ENCODE measurements around the gene PALD1. TPM values are rescaled to one million over a fixed set of nuclear protein-coding genes. Genes with fewer than 3 reads are reported as not detected.
A peak's percentile ranks its signal among the peaks of the same experiment; 100 is the strongest.

The PALD1 gene
- total and polyA plus RNA-seq, 2 experiments from 2014 or later, result 11.9 to 58.2 TPM

DNA sequence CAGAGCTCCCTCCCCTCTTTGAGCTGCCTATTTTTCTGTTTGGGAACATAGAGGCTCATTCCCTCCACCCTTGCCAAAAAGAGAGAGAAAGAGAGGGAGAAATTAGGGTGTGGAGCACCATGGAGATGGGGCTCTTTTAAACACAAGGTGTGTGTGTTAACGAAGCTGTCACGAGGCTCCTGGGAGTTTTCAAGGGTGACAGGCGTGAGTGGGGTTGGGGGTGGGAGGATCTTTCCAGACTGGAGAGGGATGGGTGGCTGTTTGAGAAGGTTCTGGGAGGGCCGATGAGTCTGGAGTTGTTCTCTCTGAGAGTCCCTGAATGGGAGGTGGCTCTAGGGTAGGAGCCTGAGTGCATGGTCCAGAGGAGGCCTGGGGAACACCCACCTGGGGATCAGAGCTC is 45.0 kb downstream of the PALD1 start (continued):
- TF ChIP-seq STAT1 (IDR thresholded peaks at IDR 0.05; ENCODE audit: unreplicated experiment) (no peak), JUNB (IDR thresholded peaks at IDR 0.05; ENCODE audit: unreplicated experiment) (no peak), NANOG (IDR thresholded peaks at IDR 0.05; ENCODE audit: borderline replicate concordance) (no peak)

DNA sequence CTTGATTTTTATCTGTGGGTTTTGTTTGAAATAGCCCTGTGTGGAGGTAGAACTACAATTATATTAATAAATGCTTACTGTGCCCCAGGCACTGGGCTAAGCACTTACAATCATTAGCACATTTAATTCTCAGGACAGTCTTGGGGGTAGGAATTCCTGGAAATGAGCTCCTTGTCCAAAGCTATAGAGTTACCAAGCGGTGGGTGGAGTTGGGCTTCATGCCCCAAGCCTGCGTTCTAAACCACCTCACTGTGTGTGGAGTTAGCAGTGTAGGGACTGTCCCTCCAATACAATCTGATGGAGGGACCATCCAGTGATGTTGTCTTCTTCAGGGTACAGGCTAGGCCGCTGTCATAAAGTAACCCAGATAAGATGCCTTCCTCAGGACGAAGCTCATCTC is 49.7 kb downstream of the PALD1 start:
- Mint-ChIP-seq H3K4me1 (peaks cover 5% of the 10 kb centered on the region), H3K36me3 (ENCODE audit: low read depth) (peaks cover 6% of the 10 kb centered on the region; the same call in 1 of the 3 replicates), H3K27ac (no peak overlapping the region), H3K27me3 (ENCODE audit: insufficient read depth, low read depth, poor library complexity) (peaks cover 14% of the 10 kb centered on the region), H3K4me3 (0 out of 3 replicates have a peak overlapping the region, but pooled peaks have one; percentile 11), H3K9me3 (no peaks in the 10 kb centered on the region)
- Histone ChIP-seq H4K20me1 (replicated peaks; ENCODE audit: insufficient read depth) (0 out of 2 replicates have a peak, but pooled peaks cover 3% of the 10 kb centered on the region), H2AFZ (no peak overlapping the region), H3K4me1 (ENCODE audit: insufficient read depth) (no peaks in the 10 kb centered on the region), H3K79me2 (replicated peaks; ENCODE audit: insufficient read depth) (no peaks in the 10 kb centered on the region), H3K4me3 (no peak overlapping the region), H3K27ac (ENCODE audit: low read depth) (no peak overlapping the region), H3K27me3 (ENCODE audit: insufficient read depth) (no peaks in the 10 kb centered on the region), H3K36me3 (ENCODE audit: insufficient read depth) (no peaks in the 10 kb centered on the region), H3F3A (replicated peaks; ENCODE audit: low read depth) (no peaks in the 10 kb centered on the region), H3K9me2 (ENCODE audit: insufficient read depth) (no peaks in the 10 kb centered on the region), H3K4me2 (no peak overlapping the region)
- no peak for ATAC-seq
- DNase-seq (ENCODE audit: low spot score), result no peak
- TF ChIP-seq ZNF331 (CRISPR knock-in tag; IDR thresholded peaks at IDR 0.05; ENCODE audit: low read depth) (no peak), ZNF114 (CRISPR knock-in tag; IDR thresholded peaks at IDR 0.05) (no peak), NANOG (IDR thresholded peaks at IDR 0.05; ENCODE audit: borderline replicate concordance) (no peak), CREB1 (CRISPR knock-in tag; IDR thresholded peaks at IDR 0.05; ENCODE audit: low read depth) (no peak), EZH2phosphoT487 (IDR thresholded peaks at IDR 0.05; ENCODE audit: unreplicated experiment) (no peak), STAT1 (IDR thresholded peaks at IDR 0.05; ENCODE audit: unreplicated experiment) (no peak), JUNB (IDR thresholded peaks at IDR 0.05; ENCODE audit: unreplicated experiment) (no peak), POLR2AphosphoS5 (IDR thresholded peaks at IDR 0.05; ENCODE audit: low read depth) (no peak), EZH2 (IDR thresholded peaks at IDR 0.05; ENCODE audit: low read depth, unreplicated experiment) (no peak)
- TF ChIP-seq, protein P1, sequence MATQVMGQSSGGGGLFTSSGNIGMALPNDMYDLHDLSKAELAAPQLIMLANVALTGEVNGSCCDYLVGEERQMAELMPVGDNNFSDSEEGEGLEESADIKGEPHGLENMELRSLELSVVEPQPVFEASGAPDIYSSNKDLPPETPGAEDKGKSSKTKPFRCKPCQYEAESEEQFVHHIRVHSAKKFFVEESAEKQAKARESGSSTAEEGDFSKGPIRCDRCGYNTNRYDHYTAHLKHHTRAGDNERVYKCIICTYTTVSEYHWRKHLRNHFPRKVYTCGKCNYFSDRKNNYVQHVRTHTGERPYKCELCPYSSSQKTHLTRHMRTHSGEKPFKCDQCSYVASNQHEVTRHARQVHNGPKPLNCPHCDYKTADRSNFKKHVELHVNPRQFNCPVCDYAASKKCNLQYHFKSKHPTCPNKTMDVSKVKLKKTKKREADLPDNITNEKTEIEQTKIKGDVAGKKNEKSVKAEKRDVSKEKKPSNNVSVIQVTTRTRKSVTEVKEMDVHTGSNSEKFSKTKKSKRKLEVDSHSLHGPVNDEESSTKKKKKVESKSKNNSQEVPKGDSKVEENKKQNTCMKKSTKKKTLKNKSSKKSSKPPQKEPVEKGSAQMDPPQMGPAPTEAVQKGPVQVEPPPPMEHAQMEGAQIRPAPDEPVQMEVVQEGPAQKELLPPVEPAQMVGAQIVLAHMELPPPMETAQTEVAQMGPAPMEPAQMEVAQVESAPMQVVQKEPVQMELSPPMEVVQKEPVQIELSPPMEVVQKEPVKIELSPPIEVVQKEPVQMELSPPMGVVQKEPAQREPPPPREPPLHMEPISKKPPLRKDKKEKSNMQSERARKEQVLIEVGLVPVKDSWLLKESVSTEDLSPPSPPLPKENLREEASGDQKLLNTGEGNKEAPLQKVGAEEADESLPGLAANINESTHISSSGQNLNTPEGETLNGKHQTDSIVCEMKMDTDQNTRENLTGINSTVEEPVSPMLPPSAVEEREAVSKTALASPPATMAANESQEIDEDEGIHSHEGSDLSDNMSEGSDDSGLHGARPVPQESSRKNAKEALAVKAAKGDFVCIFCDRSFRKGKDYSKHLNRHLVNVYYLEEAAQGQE (IDR thresholded peaks at IDR 0.05; ENCODE audit: unreplicated experiment), result no peak
- TF ChIP-seq, protein P2, sequence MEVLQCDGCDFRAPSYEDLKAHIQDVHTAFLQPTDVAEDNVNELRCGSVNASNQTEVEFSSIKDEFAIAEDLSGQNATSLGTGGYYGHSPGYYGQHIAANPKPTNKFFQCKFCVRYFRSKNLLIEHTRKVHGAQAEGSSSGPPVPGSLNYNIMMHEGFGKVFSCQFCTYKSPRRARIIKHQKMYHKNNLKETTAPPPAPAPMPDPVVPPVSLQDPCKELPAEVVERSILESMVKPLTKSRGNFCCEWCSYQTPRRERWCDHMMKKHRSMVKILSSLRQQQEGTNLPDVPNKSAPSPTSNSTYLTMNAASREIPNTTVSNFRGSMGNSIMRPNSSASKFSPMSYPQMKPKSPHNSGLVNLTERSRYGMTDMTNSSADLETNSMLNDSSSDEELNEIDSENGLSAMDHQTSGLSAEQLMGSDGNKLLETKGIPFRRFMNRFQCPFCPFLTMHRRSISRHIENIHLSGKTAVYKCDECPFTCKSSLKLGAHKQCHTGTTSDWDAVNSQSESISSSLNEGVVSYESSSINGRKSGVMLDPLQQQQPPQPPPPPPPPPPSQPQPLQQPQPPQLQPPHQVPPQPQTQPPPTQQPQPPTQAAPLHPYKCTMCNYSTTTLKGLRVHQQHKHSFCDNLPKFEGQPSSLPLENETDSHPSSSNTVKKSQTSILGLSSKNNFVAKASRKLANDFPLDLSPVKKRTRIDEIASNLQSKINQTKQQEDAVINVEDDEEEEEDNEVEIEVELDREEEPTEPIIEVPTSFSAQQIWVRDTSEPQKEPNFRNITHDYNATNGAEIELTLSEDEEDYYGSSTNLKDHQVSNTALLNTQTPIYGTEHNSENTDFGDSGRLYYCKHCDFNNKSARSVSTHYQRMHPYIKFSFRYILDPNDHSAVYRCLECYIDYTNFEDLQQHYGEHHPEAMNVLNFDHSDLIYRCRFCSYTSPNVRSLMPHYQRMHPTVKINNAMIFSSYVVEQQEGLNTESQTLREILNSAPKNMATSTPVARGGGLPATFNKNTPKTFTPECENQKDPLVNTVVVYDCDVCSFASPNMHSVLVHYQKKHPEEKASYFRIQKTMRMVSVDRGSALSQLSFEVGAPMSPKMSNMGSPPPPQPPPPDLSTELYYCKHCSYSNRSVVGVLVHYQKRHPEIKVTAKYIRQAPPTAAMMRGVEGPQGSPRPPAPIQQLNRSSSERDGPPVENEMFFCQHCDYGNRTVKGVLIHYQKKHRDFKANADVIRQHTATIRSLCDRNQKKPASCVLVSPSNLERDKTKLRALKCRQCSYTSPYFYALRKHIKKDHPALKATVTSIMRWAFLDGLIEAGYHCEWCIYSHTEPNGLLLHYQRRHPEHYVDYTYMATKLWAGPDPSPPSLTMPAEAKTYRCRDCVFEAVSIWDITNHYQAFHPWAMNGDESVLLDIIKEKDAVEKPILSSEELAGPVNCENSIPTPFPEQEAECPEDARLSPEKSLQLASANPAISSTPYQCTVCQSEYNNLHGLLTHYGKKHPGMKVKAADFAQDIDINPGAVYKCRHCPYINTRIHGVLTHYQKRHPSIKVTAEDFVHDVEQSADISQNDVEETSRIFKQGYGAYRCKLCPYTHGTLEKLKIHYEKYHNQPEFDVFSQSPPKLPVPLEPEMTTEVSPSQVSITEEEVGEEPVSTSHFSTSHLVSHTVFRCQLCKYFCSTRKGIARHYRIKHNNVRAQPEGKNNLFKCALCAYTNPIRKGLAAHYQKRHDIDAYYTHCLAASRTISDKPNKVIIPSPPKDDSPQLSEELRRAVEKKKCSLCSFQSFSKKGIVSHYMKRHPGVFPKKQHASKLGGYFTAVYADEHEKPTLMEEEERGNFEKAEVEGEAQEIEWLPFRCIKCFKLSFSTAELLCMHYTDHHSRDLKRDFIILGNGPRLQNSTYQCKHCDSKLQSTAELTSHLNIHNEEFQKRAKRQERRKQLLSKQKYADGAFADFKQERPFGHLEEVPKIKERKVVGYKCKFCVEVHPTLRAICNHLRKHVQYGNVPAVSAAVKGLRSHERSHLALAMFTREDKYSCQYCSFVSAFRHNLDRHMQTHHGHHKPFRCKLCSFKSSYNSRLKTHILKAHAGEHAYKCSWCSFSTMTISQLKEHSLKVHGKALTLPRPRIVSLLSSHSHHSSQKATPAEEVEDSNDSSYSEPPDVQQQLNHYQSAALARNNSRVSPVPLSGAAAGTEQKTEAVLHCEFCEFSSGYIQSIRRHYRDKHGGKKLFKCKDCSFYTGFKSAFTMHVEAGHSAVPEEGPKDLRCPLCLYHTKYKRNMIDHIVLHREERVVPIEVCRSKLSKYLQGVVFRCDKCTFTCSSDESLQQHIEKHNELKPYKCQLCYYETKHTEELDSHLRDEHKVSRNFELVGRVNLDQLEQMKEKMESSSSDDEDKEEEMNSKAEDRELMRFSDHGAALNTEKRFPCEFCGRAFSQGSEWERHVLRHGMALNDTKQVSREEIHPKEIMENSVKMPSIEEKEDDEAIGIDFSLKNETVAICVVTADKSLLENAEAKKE (CRISPR knock-in tag; IDR thresholded peaks at IDR 0.05), result no peak
- TF ChIP-seq, protein P3, sequence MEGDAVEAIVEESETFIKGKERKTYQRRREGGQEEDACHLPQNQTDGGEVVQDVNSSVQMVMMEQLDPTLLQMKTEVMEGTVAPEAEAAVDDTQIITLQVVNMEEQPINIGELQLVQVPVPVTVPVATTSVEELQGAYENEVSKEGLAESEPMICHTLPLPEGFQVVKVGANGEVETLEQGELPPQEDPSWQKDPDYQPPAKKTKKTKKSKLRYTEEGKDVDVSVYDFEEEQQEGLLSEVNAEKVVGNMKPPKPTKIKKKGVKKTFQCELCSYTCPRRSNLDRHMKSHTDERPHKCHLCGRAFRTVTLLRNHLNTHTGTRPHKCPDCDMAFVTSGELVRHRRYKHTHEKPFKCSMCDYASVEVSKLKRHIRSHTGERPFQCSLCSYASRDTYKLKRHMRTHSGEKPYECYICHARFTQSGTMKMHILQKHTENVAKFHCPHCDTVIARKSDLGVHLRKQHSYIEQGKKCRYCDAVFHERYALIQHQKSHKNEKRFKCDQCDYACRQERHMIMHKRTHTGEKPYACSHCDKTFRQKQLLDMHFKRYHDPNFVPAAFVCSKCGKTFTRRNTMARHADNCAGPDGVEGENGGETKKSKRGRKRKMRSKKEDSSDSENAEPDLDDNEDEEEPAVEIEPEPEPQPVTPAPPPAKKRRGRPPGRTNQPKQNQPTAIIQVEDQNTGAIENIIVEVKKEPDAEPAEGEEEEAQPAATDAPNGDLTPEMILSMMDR (conservative IDR thresholded peaks at IDR 0.05; ENCODE audit: low read depth in 2 of 2), result no peak
- TF ChIP-seq, protein P4, sequence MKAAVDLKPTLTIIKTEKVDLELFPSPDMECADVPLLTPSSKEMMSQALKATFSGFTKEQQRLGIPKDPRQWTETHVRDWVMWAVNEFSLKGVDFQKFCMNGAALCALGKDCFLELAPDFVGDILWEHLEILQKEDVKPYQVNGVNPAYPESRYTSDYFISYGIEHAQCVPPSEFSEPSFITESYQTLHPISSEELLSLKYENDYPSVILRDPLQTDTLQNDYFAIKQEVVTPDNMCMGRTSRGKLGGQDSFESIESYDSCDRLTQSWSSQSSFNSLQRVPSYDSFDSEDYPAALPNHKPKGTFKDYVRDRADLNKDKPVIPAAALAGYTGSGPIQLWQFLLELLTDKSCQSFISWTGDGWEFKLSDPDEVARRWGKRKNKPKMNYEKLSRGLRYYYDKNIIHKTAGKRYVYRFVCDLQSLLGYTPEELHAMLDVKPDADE (IDR thresholded peaks at IDR 0.05), result no peak
